ENCODE data around the gene CCDC57. TPM values are rescaled to one million over a fixed set of nuclear protein-coding genes. Genes with fewer than 3 reads are reported as not detected.
"Not testable (repeated sequence)": the region's sequence is repeated elsewhere in the genome, so short reads cannot be mapped to it uniquely, and the experiment has no call there.

Gene CCDC57, protein sequence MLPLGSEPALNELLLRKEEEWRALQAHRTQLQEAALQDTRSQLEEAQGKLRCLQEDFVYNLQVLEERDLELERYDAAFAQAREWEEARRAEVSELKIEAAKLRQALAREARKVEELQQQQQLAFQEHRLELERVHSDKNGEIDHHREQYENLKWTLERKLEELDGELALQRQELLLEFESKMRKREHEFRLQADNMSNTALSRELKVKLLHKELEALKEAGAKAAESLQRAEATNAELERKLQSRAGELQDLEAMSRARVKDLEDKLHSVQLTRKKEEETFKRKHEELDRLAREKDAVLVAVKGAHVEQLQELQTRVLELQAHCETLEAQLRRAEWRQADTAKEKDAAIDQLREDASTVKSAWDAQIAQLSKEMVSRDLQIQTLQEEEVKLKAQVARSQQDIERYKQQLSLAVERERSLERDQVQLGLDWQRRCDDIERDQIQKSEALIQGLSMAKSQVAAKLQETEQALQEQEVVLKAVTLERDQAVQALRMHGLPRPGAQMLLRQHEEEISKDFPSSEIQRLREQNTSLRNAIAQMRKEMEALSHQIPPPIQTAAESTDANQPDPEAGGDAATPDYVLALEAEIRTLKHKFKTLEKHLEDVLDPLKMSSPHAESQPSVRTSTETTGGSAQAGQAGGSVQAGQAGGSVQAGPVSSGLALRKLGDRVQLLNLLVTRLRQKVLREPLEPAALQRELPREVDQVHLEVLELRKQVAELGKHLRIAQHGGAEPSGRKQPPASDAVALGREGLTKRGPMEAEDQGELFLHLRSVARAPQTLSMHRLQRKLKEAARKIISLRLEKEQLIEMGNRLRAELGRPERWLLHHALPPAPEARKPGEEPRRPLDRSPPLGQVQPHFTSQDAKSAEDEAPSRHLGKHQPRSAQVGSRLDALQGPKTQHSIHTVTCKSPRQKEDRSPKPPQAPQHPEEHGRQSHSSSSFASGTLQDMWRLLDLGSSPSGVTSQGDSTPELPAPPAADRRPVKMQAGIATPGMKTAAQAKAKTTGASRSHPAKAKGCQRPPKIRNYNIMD
- 10 to 100 TPM; 59.5 to 65.1 TPM for total RNA-seq

DNA sequence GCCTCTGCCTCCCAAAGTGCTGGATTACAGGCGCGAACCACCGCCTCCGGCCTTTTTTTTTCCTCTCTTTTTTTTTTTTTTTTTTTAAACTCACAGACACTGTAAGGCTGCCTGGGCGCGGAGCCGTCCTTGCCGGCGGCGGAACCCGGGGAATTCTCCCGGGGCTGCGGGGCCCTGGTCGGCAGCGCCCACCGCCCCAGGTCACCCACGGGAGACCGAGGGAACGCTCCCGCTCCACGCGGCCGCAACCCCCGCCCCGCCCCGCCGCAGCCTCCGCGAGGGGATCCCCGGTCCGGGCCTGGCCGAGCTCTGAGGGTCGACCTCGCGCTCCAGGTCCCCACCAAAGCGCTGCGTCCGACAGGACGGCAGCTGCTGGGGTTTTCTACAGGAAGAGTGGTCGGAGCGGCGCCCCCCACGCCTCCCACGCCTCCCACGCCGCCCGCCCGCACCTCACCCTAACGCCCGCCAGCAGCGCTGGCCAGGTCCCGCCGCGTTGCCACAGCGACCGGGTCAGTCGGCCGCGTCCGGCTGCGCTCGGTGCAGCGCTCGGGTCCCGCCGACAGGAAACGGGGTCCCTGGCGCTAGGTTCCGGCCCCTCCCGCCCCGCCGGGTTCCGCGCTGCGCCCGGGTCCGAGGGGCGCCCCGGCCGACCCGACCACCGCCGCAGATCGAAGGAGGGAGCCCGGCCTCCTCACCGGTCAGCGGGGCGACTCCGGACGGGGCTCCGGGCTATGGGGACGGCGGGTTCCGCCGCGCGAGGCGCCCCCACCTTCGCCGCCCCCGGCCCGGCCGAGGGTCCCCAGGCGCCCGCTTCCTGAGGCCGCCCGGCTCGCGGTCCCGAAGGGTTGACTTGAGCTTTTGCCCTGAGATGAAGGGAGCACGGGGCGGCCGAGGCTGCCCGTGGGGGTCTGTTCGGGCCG is at the start of gene CCDC57:
Gene CCDC57 (minus strand): TSS at position 512 of the 920 bp plus-strand sequence. CDS start 10,898 bp downstream, outside the sequence.
- peaks cover 31% of the 10 kb centered on the region for H3K4me1 Mint-ChIP-seq
- peaks cover 5% of the 10 kb centered on the region for H3K36me3 Mint-ChIP-seq
- H3K27me3 Mint-ChIP-seq: no peaks in the 10 kb centered on the region
- H3K4me3 Mint-ChIP-seq: peak within 1 kb of the TSS; percentile 86
- no peaks in the 10 kb centered on the region for H3K9me3 Mint-ChIP-seq
- peak; percentile 85 for DNase-seq
- H3K27ac Mint-ChIP-seq: peak within 1 kb of the TSS; percentile 89

DNA sequence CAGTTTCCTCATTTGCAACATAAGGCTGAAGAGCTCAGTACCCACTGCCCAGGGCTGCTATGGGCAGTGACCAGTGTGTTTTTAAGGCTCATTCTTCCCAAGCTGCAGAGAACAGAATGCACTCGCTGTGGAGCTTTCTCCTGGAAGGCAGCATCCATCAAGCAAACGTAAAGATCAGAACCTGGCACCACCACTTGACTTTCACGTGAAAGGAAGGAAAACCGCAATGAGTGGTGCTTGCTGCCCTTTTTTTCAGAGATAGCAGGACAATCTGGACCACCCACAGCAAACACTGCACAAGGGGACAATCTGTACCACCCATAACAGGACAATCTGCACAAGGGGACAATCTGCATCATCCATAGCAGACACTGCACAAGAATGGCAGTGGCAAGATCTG is 49.7 kb upstream of the CCDC57 start:
- Mint-ChIP-seq H3K4me3 (no peak overlapping the region), H3K36me3 (peaks cover 51% of the 10 kb centered on the region), H3K27me3 (no peaks in the 10 kb centered on the region), H3K27ac (peak overlapping the region; percentile 21), H3K9me3 (peaks cover 2% of the 10 kb centered on the region), H3K4me1 (peaks cover 24% of the 10 kb centered on the region)
- DNase-seq: no peak

DNA sequence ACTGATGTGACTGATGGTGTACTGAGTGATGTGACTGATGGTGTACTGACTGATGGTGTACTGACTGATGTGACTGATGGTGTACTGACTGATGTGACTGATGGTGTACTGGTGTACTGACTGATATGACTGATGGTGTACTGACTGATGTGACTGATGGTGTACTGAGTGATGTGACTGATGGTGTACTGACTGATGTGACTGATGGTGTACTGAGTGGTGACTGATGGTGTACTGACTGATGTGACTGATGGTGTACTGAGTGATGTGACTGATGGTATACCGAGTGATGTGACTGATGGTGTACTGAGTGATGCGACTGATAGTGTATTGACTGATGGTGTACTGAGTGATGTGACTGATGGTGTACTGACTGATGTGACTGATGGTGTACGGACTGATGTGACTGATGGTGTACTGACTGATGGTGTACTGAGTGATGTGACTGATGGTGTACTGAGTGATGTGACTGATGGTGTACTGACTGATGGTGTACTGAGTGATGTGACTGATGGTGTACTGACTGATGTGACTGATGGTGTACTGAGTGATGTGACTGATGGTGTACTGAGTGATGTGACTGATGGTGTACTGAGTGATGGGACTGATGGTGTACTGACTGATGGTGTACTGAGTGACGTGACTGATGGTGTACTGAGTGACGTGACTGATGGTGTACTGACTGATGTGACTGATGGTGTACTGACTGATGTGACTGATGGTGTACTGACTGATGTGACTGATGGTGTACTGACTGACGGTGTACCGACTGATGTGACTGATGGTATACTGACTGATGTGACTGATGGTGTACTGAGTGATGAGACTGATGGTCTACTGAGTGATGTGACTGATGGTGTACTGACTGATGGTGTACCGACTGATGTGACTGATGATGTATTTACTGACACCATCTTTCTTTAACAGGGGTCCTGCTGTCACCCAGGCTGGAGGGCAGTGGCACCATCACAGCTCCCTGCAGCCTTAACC is 47.6 kb upstream of the CCDC57 start:
- H3K36me3 Mint-ChIP-seq: peaks cover 54% of the 10 kb centered on the region
- H3K27me3 Mint-ChIP-seq, H3K4me3 Mint-ChIP-seq, H3K9me3 Mint-ChIP-seq, DNase-seq: not testable (repeated sequence)
- H3K27ac Mint-ChIP-seq: peak overlapping the region; percentile 27
- peaks cover 23% of the 10 kb centered on the region for H3K4me1 Mint-ChIP-seq

DNA sequence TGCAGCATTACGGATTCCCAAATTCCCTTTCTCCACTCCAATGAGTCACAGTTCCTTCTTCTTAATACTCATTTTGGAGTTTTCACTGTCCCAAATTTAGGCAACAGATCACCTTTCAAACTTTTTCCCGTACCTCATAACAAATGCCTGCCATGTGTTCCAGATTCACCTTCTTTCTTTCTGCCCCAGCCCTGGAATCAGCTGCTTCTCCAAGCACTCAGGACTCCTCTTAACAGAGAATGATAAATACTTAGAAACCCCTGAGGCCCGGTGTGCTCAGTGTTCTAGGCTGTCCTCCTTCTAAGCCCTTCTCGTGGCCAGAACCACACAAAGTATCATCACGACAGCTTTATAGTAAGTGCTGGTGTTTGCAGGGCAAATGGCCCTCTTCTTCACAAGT is 45.9 kb upstream of the CCDC57 start:
- H3K9me3 Mint-ChIP-seq: peaks cover 3% of the 10 kb centered on the region
- DNase-seq: no peak
- H3K27me3 Mint-ChIP-seq: no peaks in the 10 kb centered on the region
- H3K4me1 Mint-ChIP-seq: peaks cover 23% of the 10 kb centered on the region
- H3K36me3 Mint-ChIP-seq: peaks cover 51% of the 10 kb centered on the region
- peak overlapping the region; percentile 1 for H3K27ac Mint-ChIP-seq
- no peak overlapping the region for H3K4me3 Mint-ChIP-seq

DNA sequence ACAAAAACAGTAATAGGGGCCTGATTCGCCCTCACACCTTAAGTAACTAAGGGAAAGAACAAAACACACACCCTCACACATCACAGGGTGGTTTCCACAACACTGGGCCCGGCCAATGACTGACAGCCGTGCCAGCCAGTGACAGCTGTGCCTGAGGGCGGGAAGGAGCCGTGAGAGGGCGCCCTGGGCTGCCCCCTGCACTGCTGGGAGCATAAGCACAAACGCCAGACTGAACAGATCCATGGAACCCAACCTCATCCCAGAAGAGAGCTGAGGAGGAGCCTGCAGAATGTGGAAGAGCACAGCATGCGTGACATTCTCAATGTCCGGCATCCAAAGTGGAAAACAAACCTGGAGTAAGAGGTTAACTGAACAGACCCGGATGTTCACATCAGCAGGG is 44.8 kb upstream of the CCDC57 start:
- H3K27me3 Mint-ChIP-seq: no peaks in the 10 kb centered on the region
- H3K4me3 Mint-ChIP-seq: no peak overlapping the region
- DNase-seq: peak; percentile 76
- peaks cover 23% of the 10 kb centered on the region for H3K4me1 Mint-ChIP-seq
- H3K27ac Mint-ChIP-seq: peak overlapping the region; percentile 70
- H3K9me3 Mint-ChIP-seq: peaks cover 3% of the 10 kb centered on the region
- H3K36me3 Mint-ChIP-seq: peaks cover 60% of the 10 kb centered on the region

DNA sequence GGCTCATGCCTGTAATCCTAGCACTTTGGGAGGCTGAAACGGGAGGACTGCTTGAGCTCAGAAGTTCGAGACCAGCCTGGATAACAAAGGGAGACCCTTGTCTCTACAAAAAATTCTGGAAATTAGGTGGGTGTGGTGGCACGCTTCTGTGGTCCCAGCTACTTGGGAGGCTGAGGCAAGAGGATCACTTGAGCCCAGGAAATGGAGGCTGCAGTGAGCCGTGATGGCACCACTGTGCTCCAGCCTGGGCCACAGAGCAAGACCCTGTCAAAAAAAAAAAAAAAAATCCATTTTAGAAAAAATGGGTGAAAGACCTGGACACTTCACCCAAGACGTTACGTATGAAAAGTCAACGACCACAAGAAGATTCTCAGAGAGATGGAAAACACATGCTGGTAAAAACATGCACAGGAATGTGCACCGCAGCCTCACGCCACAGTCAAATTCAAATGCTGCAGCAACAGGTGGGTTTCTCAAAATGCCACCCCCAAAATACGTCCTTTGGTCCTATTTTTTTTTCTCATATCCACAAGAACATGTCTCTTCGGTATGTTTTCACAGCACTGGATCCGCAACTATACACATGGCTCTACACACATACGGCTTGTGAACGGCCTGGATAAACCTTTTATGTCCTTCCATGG is 43.7 kb upstream of the CCDC57 start:
- peaks cover 3% of the 10 kb centered on the region for H3K9me3 Mint-ChIP-seq
- no peak for DNase-seq
- H3K4me3 Mint-ChIP-seq: no peak overlapping the region
- H3K4me1 Mint-ChIP-seq: peaks cover 19% of the 10 kb centered on the region
- H3K27me3 Mint-ChIP-seq: no peaks in the 10 kb centered on the region
- peak overlapping the region; percentile 51 for H3K27ac Mint-ChIP-seq
- peaks cover 58% of the 10 kb centered on the region for H3K36me3 Mint-ChIP-seq

DNA sequence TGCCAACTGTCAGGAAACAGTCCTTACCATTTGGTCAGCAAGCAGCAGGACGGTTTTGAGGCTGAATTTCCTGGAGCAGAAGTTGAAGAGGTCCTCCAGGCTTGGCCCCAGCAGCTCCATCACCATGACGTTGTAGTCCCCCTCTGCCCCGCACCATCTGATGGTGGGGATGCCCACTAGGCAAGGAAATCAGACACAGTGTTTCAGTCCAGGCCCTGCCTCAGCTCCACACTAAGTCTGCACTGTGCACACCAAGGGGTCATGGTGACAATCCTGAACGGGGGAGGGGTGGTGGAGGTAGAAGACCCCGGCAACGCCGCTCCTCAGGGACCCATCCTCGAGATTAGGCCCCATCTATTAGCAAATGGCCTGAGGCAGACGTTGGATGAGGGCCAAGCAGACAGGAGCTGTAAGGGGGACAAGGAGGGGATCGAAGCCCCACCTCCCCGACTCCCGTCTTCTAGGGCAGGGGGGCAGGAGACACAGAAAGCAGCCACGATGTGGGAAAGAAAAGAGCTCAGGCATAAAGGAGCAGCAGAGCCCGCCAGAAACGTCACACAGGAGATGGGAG is 42.8 kb upstream of the CCDC57 start:
- H3K36me3 Mint-ChIP-seq: peaks cover 55% of the 10 kb centered on the region
- H3K9me3 Mint-ChIP-seq: peaks cover 1% of the 10 kb centered on the region
- no peaks in the 10 kb centered on the region for H3K27me3 Mint-ChIP-seq
- DNase-seq: no peak
- H3K4me1 Mint-ChIP-seq: peaks cover 21% of the 10 kb centered on the region
- no peak overlapping the region for H3K4me3 Mint-ChIP-seq
- peak overlapping the region; percentile 51 for H3K27ac Mint-ChIP-seq

DNA sequence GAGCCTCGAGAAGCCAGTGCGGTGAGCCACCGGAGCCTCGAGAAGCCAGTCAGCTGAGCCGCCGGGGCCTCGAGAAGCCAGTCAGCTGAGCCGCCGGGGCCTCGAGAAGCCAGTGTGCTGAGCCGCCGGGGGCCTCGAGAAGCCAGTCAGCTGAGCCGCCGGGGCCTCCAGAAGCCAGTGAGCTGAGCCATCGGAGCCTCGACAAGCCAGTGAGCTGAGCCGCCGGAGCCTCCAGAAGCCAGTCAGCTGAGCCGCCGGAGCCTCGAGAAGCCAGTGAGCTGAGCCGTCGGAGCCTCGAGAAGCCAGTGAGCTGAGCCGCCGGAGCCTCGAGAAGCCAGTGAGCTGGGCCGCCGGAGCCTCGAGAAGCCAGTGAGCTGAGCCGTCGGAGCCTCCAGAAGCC is 42.1 kb upstream of the CCDC57 start:
- not testable (repeated sequence) for H3K27me3 Mint-ChIP-seq, H3K9me3 Mint-ChIP-seq, H3K4me3 Mint-ChIP-seq, H3K27ac Mint-ChIP-seq, DNase-seq
- Mint-ChIP-seq H3K36me3 (peaks cover 48% of the 10 kb centered on the region), H3K4me1 (peaks cover 21% of the 10 kb centered on the region)

DNA sequence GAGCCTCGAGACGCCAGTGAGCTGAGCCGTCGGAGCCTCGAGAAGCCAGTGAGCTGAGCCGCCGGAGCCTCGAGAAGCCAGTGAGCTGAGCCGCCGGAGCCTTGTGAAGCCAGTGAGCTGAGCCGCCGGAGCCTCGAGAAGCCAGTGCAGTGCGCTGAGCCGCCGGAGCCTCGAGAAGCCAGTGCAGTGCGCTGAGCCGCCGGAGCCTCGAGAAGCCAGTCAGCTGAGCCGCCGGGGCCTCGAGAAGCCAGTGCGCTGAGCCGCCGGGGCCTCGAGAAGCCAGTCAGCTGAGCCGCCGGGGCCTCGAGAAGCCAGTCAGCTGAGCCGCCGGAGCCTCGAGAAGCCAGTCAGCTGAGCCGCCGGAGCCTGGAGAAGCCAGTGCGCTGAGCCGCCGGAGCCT is 41.5 kb upstream of the CCDC57 start:
- H3K36me3 Mint-ChIP-seq: peaks cover 49% of the 10 kb centered on the region
- not testable (repeated sequence) for H3K9me3 Mint-ChIP-seq, DNase-seq, H3K27ac Mint-ChIP-seq, H3K4me3 Mint-ChIP-seq, H3K27me3 Mint-ChIP-seq
- peaks cover 21% of the 10 kb centered on the region for H3K4me1 Mint-ChIP-seq

DNA sequence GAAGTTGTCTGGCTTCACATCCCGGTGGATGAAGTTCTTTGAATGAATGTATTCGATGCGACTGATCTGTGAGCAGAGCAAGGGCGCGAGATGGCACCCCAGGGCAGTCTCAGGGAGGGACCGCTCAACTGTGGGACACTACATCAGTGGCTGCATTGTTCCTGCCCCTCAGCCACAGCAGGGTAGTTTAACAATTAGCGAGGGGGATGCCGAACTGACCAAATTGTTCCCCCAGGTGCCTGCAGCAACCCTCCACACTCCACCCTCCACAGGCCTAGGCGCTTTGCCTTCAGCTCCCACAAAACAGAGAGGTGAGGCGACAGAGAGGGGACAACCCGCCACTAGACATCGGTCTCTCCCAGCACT is 40.5 kb upstream of the CCDC57 start:
- no peak overlapping the region for H3K4me3 Mint-ChIP-seq
- no peak overlapping the region for H3K27ac Mint-ChIP-seq

DNA sequence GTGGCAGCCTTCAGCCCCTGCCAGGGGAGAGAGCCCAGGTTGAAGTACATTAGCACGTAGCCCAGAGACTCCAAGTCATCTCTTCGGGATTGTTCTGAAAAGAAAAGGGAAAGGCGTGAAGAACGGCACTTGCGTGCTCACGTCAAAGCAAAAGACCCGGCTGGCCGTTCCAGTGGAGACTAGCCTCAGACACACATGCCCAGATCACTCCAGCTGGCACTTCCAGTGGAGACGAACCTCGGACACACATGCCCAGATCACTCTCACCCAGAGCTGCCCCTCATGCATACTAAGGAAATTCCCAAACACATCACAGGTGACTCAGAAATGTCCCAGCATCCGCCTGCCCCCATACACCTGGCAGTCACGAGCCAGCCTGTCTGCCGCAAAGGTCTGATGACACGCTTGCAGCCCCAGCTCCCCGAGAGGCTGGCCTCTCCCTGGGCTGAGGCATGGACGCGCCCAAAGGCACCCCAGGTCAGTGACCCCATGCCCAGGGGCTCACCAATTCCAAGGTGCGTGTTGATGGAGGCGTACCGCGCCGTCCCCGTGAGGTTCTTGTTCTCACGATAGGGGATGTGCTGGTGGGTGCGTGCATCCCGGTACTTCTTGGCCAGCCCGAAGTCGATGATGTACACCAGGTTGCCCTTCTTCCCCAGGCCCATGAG is 40.0 kb upstream of the CCDC57 start:
- Mint-ChIP-seq H3K4me3 (no peak overlapping the region), H3K36me3 (peaks cover 50% of the 10 kb centered on the region), H3K27me3 (no peaks in the 10 kb centered on the region), H3K9me3 (peaks cover 1% of the 10 kb centered on the region), H3K27ac (no peak overlapping the region), H3K4me1 (peaks cover 20% of the 10 kb centered on the region)
- DNase-seq: no peak

More for the DNA sequence above, 40.5 kb upstream of the CCDC57 start:
- Mint-ChIP-seq H3K36me3 (peaks cover 47% of the 10 kb centered on the region), H3K4me1 (peaks cover 18% of the 10 kb centered on the region), H3K27me3 (no peaks in the 10 kb centered on the region), H3K9me3 (peaks cover 1% of the 10 kb centered on the region)
- DNase-seq: no peak

DNA sequence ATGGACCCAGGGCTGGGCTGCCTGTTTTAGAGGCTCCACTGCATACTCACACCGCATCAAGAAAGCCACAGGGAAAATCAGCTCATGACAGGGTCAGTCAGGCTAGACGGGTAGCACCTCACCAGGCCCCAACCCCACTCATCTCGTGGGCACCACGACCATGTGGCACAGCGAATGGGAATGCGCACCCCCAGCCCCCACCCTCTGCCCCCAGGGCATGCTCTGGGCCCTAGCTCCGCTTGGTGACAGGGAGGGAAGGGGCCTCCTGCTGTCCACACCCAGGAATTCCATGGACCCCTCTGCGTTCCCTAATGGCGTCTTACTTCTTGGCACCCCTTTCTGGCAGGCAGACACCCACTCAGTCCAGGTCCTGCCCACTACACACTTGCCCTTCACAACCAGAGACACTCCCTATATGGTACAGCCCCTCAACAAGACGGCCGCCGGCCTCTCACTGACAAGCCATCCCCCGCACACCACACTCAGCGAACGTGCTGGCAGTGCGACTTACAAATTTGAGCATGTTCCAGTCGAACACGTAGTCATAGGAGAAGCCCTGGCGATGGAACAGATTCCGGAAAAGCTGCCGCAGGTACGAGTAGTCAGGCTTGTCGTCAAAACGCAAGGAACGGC is 38.3 kb upstream of the CCDC57 start:
- Mint-ChIP-seq H3K4me3 (no peak overlapping the region), H3K27me3 (no peaks in the 10 kb centered on the region), H3K9me3 (peaks cover 1% of the 10 kb centered on the region), H3K4me1 (peaks cover 13% of the 10 kb centered on the region), H3K36me3 (peaks cover 42% of the 10 kb centered on the region), H3K27ac (peak overlapping the region; percentile 51)
- DNase-seq: no peak

Data from activated naive CD8-positive, alpha-beta T cell treated with anti-CD3 and anti-CD28 coated beads for 36 hours (primary cell).